Measurements from ENCODE around the gene SOX5. TPM values are rescaled to one million over a fixed set of nuclear protein-coding genes. Genes with fewer than 3 reads are reported as not detected.

The SOX5 gene
- polyA plus RNA-seq, 1 of the 3 experiments (the other 2 are of a cell fraction), result 0.21 TPM

DNA sequence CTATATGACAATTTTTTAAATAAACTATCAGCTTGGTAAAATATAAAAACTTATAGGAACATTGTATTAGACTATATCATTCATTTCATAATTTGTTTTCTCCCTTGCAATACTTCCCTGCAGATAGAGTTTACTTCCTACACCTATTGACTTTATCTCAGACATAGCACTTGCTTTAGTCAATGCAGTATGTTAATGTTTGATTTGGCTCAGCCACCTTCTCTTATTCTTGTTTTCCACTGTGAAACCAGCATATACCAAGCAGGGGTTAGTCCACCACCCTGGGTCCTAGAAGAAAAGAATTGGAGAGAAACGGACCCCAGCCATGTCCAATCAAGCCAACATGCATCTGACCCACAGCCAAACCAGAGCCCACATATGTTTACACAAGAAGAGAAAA lies 10.4 kb upstream of the SOX5 start (continued):
- TF ChIP-seq, protein P1, sequence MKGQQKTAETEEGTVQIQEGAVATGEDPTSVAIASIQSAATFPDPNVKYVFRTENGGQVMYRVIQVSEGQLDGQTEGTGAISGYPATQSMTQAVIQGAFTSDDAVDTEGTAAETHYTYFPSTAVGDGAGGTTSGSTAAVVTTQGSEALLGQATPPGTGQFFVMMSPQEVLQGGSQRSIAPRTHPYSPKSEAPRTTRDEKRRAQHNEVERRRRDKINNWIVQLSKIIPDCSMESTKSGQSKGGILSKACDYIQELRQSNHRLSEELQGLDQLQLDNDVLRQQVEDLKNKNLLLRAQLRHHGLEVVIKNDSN (IDR thresholded peaks at IDR 0.05; ENCODE audit: borderline replicate concordance, low read depth), result no peak
- TF ChIP-seq GATA2 (CRISPR knock-in tag; IDR thresholded peaks at IDR 0.05) (no peak), MXI1 (IDR thresholded peaks at IDR 0.05; ENCODE audit: low read depth, low read length) (no peak)

DNA sequence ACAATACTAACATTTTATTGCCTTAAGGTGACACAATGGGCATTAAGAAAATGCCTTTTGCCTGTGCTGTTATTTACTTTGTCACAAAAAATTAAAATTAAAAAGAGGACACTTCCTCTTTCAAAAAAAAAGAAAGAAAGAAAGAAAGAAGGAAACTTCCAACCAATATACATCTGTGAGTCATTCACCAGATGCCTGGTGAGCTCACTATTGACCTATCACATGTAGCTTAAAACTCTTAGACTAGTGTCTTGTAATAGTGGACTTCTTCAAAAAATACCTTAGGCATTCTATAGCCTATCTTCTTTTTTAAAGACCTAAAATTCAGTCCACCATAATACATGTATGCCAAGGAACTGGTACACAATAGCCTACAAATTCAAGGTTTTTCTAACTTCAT lies 4.9 kb upstream of the SOX5 start:
- no peak for DNase-seq
- H3K79me2 ChIP-seq (ENCODE audit: insufficient read depth), result no peaks in the 10 kb centered on the region
- TF ChIP-seq EP300 (IDR thresholded peaks at IDR 0.05; ENCODE audit: borderline replicate concordance in 1 of 2, low read depth in 1 of 2, low read length in 1 of 2) (no peak), RAD21 (IDR thresholded peaks at IDR 0.05; ENCODE audit: low read length) (no peak), TEAD4 (IDR thresholded peaks at IDR 0.05; ENCODE audit: borderline replicate concordance, insufficient read depth) (no peak), MEF2A (IDR thresholded peaks at IDR 0.05; ENCODE audit: borderline replicate concordance, low read depth) (no peak), RCOR1 (IDR thresholded peaks at IDR 0.05; ENCODE audit: low read length) (no peak), CHD2 (IDR thresholded peaks at IDR 0.05; ENCODE audit: low read length, partially characterized antibody) (no peak), YY1 (IDR thresholded peaks at IDR 0.05; ENCODE audit: low read depth) (no peak), TAF1 (IDR thresholded peaks at IDR 0.05; ENCODE audit: borderline replicate concordance, low read depth, low read length) (no peak), FOXM1 (IDR thresholded peaks at IDR 0.05; ENCODE audit: low read depth) (no peak), NFIC (IDR thresholded peaks at IDR 0.05; ENCODE audit: borderline replicate concordance) (no peak), GABPA (IDR thresholded peaks at IDR 0.05; ENCODE audit: low read depth) (no peak), ELF1 (IDR thresholded peaks at IDR 0.05) (no peak)
- TF ChIP-seq, protein P1 (IDR thresholded peaks at IDR 0.05; ENCODE audit: borderline replicate concordance, low read depth), result no peak
- TF ChIP-seq, protein P2, sequence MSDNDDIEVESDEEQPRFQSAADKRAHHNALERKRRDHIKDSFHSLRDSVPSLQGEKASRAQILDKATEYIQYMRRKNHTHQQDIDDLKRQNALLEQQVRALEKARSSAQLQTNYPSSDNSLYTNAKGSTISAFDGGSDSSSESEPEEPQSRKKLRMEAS (IDR thresholded peaks at IDR 0.05; ENCODE audit: low read depth), result no peak
- TF ChIP-seq, protein P3, sequence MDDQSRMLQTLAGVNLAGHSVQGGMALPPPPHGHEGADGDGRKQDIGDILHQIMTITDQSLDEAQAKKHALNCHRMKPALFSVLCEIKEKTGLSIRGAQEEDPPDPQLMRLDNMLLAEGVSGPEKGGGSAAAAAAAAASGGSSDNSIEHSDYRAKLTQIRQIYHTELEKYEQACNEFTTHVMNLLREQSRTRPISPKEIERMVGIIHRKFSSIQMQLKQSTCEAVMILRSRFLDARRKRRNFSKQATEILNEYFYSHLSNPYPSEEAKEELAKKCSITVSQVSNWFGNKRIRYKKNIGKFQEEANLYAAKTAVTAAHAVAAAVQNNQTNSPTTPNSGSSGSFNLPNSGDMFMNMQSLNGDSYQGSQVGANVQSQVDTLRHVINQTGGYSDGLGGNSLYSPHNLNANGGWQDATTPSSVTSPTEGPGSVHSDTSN (IDR thresholded peaks at IDR 0.05), result no peak
- TF ChIP-seq, protein P4, sequence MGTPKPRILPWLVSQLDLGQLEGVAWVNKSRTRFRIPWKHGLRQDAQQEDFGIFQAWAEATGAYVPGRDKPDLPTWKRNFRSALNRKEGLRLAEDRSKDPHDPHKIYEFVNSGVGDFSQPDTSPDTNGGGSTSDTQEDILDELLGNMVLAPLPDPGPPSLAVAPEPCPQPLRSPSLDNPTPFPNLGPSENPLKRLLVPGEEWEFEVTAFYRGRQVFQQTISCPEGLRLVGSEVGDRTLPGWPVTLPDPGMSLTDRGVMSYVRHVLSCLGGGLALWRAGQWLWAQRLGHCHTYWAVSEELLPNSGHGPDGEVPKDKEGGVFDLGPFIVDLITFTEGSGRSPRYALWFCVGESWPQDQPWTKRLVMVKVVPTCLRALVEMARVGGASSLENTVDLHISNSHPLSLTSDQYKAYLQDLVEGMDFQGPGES (IDR thresholded peaks at IDR 0.05; ENCODE audit: low read depth, low read length), result no peak
- H3K27me3 ChIP-seq (ENCODE audit: insufficient read depth), result peaks cover 12% of the 10 kb centered on the region
- ChIA-PET POLR2A (no interaction called here), CTCF (interaction anchor here (1.3 kb wide), 1 partner anchor 25 kb away, joined by 3 read pairs; no protein-coding TSS in a partner anchor)
- H3K4me1 ChIP-seq (ENCODE audit: control insufficient read depth in 1 of 2, insufficient read depth in 2 of 2, low read depth in 1 of 2, low read length in 1 of 2), result peaks cover 0 to 5% of the 10 kb centered on the region in 2 experiments; a peak in 1 of 4 replicates
- H3K36me3 ChIP-seq (replicated peaks in 1 of 2; ENCODE audit: control insufficient read depth in 1 of 2, insufficient read depth in 2 of 2, low read length in 1 of 2), result no peaks in the 10 kb centered on the region
- no peaks in the 10 kb centered on the region for H4K20me1 ChIP-seq (ENCODE audit: insufficient read depth)
- no peaks in the 10 kb centered on the region for H3K9me3 ChIP-seq
- H3K4me3 ChIP-seq (ENCODE audit: low read depth in 2 of 2, low read length in 1 of 2), result no peak overlapping the region
- H3K9ac ChIP-seq, result no peak overlapping the region
- no peak overlapping the region for H3K4me2 ChIP-seq
- no peaks in the 10 kb centered on the region for H3K9me2 ChIP-seq
- no peaks in the 10 kb centered on the region for H3F3A ChIP-seq (replicated peaks; ENCODE audit: insufficient read depth)
- no peak overlapping the region for H3K27ac ChIP-seq (ENCODE audit: low read depth in 2 of 2, low read length in 1 of 2)
- no peak overlapping the region for H2AFZ ChIP-seq (ENCODE audit: low read depth)

All from SK-N-SH (cell line).